ENCODE results near the gene NANP. TPM values are rescaled to one million over a fixed set of nuclear protein-coding genes. Genes with fewer than 3 reads are reported as not detected.

Gene NANP
- total RNA-seq, 1 experiment from 2014 or later, result 15.9 TPM

GRCh38 chr20:25580711-25581110, 43.1 kb downstream of the NANP start:
- intact Hi-C loops (cut with micrococcal nuclease; ENCODE audit: unreplicated experiment), result no loop called here
- H3K4me3 ChIP-seq (ENCODE audit: low read depth, low read length, poor library complexity, severe bottlenecking), result no peak overlapping the region
- no peaks in the 10 kb centered on the region for H3K4me1 ChIP-seq (ENCODE audit: insufficient read depth, low read length, poor library complexity, severe bottlenecking)
- BruUV-seq (replicated peaks), result no TSS peak
- H3K27me3 ChIP-seq (replicated peaks; ENCODE audit: insufficient read depth, low read depth, low read length, poor library complexity), result no peaks in the 10 kb centered on the region
- no peak for DNase-seq (ENCODE audit: low spot score)
- H3K36me3 ChIP-seq (ENCODE audit: insufficient read depth, low read length, poor library complexity, severe bottlenecking), result peaks cover 11% of the 10 kb centered on the region
- POLR2A ChIA-PET (ENCODE audit: low non-redundant PET), result no interaction called here
- CTCF ChIA-PET, result interaction anchor here (0.7 kb wide), 1 partner anchor 13 kb away, joined by 4 read pairs; no protein-coding TSS in a partner anchor
- TF ChIP-seq EZH2 (IDR thresholded peaks at IDR 0.05; ENCODE audit: borderline replicate concordance, low read depth, low read length, poor library complexity, severe bottlenecking) (no peak), CTCF (conservative IDR thresholded peaks at IDR 0.05; ENCODE audit: low read depth, low read length) (no peak)
- H3K9me3 ChIP-seq (ENCODE audit: low read depth, low read length, poor library complexity, severe bottlenecking), result no peaks in the 10 kb centered on the region
- no peak overlapping the region for H3K27ac ChIP-seq (ENCODE audit: low read depth, low read length, poor library complexity, severe bottlenecking)

GRCh38 chr20:25579081-25579770, 44.6 kb downstream of the NANP start:
- no peak overlapping the region for H3K4me3 ChIP-seq (ENCODE audit: low read depth, low read length, poor library complexity, severe bottlenecking)
- no peaks in the 10 kb centered on the region for H3K27me3 ChIP-seq (replicated peaks; ENCODE audit: insufficient read depth, low read depth, low read length, poor library complexity)
- POLR2A ChIA-PET (ENCODE audit: low non-redundant PET), result no interaction called here
- no TSS peak for BruUV-seq (replicated peaks)
- no peaks in the 10 kb centered on the region for H3K9me3 ChIP-seq (ENCODE audit: low read depth, low read length, poor library complexity, severe bottlenecking)
- CTCF ChIA-PET, result no interaction called here
- peaks cover 11% of the 10 kb centered on the region for H3K36me3 ChIP-seq (ENCODE audit: insufficient read depth, low read length, poor library complexity, severe bottlenecking)
- TF ChIP-seq EZH2 (IDR thresholded peaks at IDR 0.05; ENCODE audit: borderline replicate concordance, low read depth, low read length, poor library complexity, severe bottlenecking) (no peak), CTCF (conservative IDR thresholded peaks at IDR 0.05; ENCODE audit: low read depth, low read length) (no peak)
- DNase-seq (ENCODE audit: low spot score), result no peak
- intact Hi-C loops (cut with micrococcal nuclease; ENCODE audit: unreplicated experiment), result no loop called here
- H3K4me1 ChIP-seq (ENCODE audit: insufficient read depth, low read length, poor library complexity, severe bottlenecking), result no peaks in the 10 kb centered on the region
- H3K27ac ChIP-seq (ENCODE audit: low read depth, low read length, poor library complexity, severe bottlenecking), result peak overlapping the region; percentile 57

GRCh38 chr20:25576783-25577530, 46.9 kb downstream of the NANP start:
- CTCF ChIA-PET, result no interaction called here
- H3K27ac ChIP-seq (ENCODE audit: low read depth, low read length, poor library complexity, severe bottlenecking), result no peak overlapping the region
- H3K4me1 ChIP-seq (ENCODE audit: insufficient read depth, low read length, poor library complexity, severe bottlenecking), result no peaks in the 10 kb centered on the region
- H3K4me3 ChIP-seq (ENCODE audit: low read depth, low read length, poor library complexity, severe bottlenecking), result no peak overlapping the region
- intact Hi-C loops (cut with micrococcal nuclease; ENCODE audit: unreplicated experiment), result no loop called here
- no peaks in the 10 kb centered on the region for H3K9me3 ChIP-seq (ENCODE audit: low read depth, low read length, poor library complexity, severe bottlenecking)
- DNase-seq (ENCODE audit: low spot score), result no peak
- BruUV-seq (replicated peaks), result no TSS peak
- POLR2A ChIA-PET (ENCODE audit: low non-redundant PET), result no interaction called here
- H3K27me3 ChIP-seq (replicated peaks; ENCODE audit: insufficient read depth, low read depth, low read length, poor library complexity), result no peaks in the 10 kb centered on the region
- H3K36me3 ChIP-seq (ENCODE audit: insufficient read depth, low read length, poor library complexity, severe bottlenecking), result peaks cover 9% of the 10 kb centered on the region
- TF ChIP-seq CTCF (conservative IDR thresholded peaks at IDR 0.05; ENCODE audit: low read depth, low read length) (no peak), EZH2 (IDR thresholded peaks at IDR 0.05; ENCODE audit: borderline replicate concordance, low read depth, low read length, poor library complexity, severe bottlenecking) (no peak)

Data from A673 (cell line).